Measurements from ENCODE around the gene OPRL1. TPM values are rescaled to one million over a fixed set of nuclear protein-coding genes. Genes with fewer than 3 reads are reported as not detected.
"Not testable (repeated sequence)": the region's sequence is repeated elsewhere in the genome, so short reads cannot be mapped to it uniquely, and the experiment has no call there.

The OPRL1 gene
- total RNA-seq, 2 experiments from 2014 or later, result 1.8 to 2.6 TPM

DNA sequence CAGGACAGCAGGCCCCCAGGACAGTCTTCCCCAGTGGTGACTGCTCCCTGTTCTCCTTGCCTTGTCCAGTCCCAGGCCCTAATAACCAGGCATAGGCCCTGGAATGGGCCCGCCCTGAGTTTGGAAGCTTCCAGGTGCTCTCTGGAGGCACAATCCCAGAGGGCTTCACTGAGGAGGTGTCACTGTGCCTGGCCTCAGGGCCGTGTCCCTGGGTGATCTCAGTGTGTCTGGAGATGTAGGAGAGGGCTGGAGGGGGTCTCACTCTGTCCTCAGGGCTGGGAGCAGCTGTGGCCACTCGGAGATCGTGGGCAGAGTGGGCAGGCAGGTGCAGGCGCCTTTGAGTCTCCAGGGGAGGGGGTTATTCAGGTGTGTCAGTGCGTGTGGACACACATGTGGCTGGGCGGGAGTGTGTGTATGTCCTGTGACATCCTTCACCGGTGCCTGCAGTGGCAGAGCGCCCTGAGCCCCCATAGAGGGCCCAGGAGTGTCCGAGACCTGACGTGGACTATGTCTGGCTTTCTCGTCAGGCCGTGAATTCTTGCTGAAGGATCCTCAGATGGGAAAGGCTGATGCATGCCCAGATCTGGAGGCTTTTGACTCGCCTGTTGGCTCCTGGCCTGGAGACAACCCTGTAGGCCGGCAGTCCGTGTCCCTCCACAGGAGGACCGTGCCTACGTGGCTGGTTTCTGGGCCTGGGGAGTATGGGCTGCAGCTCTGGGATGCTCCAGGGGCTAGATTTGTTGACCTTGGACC lies 33.0 kb downstream of the OPRL1 start:
- Mint-ChIP-seq H3K36me3 (no peaks in the 10 kb centered on the region), H3K27me3 (peaks cover 2% of the 10 kb centered on the region), H3K4me3 (no peak overlapping the region), H3K4me1 (no peaks in the 10 kb centered on the region), H3K9me3 (no peaks in the 10 kb centered on the region), H3K27ac (no peak overlapping the region)
- POLR2A ChIA-PET, result no interaction called here
- DNase-seq (no peak), ATAC-seq (ENCODE audit: low read depth) (no peak)

DNA sequence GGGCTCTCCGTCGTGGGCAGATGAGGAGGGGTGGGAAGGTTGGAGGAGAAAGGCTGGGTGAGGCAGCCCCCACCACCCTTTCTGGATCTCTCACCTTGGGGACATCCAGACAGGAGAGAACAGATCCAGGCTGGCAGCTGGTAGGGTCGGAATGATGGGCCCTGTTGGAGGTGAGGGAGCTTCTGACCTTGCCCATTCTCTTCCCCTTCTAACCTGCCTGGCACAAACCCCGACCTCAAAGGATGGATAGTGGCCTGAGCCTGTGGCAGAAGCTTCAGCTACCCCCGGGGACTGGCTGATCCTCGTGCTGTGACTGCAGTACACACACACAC lies 33.5 kb downstream of the OPRL1 start:
- Mint-ChIP-seq H3K9me3 (no peaks in the 10 kb centered on the region), H3K4me1 (no peaks in the 10 kb centered on the region), H3K36me3 (no peaks in the 10 kb centered on the region), H3K27ac (no peak overlapping the region), H3K4me3 (no peak overlapping the region), H3K27me3 (peaks cover 2% of the 10 kb centered on the region)
- no peak for ATAC-seq (ENCODE audit: low read depth)
- POLR2A ChIA-PET, result no interaction called here
- no peak for DNase-seq

DNA sequence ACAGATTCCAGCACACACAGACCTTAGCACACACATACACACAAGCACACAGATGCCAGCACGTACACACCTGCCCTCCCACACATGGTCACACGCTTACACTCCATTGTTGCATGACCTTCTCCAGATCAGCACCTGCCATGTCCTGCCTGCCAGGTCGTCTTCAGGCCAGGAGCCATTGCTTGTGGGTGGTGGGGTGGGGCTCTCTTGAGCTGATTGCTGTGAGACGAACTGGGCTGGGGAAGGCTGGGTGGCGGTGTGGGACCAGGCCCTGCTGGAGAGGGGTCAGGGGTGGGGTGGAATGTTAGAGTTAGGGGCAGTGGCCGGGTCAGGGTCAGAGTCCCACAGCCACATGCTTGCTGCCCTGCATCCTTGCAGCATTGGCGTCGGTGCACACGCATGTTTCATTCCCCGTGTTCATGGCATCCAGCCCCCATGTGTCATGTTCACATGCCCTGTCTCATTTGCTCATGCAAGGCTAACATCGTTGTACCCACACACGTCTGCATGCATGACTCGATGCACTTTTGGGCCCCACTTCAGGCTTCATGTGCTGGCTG lies 34.0 kb downstream of the OPRL1 start:
- POLR2A ChIA-PET, result no interaction called here
- Mint-ChIP-seq H3K36me3 (no peaks in the 10 kb centered on the region), H3K27me3 (peaks cover under 1% of the 10 kb centered on the region), H3K4me3 (no peak overlapping the region), H3K4me1 (no peaks in the 10 kb centered on the region), H3K9me3 (no peaks in the 10 kb centered on the region), H3K27ac (no peak overlapping the region)
- DNase-seq, result no peak
- no peak for ATAC-seq (ENCODE audit: low read depth)

DNA sequence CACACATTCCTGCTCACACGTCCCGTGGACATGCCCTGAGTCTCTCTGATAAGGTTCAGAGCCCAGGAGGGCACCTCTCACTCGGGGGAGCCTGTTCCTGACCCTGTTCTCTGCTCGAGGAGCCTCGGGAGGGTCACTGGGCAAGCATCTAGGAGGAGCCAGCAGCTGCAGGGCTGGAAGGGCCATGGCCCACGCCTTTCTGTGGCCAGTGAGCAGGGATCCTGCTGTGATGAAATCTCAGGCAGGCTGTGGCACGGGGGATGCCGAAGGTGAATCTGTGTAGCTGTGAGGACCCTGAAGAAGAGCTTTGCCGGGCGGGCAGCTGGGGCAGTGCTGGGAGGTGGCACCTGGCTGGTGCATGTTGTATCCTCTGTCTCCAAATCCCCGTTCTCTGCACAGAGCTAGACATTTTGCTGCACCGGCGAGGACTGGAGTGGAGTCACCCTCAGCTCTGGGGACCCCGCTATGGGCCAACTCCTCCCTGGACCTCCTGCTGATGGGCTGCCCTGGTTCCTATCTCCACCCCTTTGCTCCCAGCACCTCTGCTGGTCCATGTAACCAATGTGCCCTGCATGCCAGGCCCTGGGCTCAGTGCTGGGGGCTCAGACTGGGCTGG lies 34.6 kb downstream of the OPRL1 start:
- no peak overlapping the region for H3K27ac Mint-ChIP-seq

DNA sequence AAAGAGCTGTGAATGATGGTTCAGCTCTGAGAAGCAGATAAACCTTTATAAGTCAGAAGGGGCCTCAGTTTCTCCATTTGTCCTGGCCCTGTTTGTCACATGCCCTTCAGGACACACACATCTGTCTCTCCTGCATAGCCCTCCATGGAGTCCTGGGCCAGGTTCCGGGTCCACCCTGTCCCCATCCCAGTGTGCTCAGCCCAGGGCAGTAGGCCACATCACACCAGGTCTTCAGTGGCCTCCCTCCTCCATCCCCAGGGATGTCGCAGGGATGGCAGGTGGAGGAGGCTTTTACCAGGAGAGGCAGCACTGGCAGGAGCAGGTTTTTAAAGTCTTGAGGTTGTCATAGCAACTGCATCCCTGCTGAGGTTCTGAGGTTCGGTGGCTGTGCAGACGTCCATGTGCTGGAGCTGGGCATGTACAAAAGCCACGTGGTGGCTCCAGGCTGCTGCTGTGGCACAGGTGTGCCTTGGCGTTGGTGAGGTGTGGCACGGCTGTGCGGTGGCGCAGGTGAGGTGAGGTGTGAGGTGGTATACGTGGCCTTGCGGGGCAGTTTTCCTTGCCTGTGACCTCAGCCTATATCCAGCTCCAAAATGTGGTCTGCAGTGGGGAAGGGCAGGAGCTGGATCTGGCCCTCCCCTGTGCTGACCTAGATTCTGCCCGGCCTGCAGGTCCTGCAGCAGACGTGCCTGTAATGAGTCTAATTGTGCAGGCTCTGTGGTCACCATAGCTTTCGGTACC lies 35.5 kb downstream of the OPRL1 start:
- Mint-ChIP-seq H3K9me3 (no peaks in the 10 kb centered on the region), H3K27me3 (no peaks in the 10 kb centered on the region), H3K27ac (no peak overlapping the region), H3K4me1 (peaks cover 6% of the 10 kb centered on the region), H3K36me3 (no peaks in the 10 kb centered on the region), H3K4me3 (no peak overlapping the region)
- POLR2A ChIA-PET, result no interaction called here
- ATAC-seq (ENCODE audit: low read depth), result no peak
- DNase-seq, result no peak

More for the DNA sequence above, 34.6 kb downstream of the OPRL1 start:
- POLR2A ChIA-PET, result no interaction called here
- no peak for ATAC-seq (ENCODE audit: low read depth)
- H3K27me3 Mint-ChIP-seq, result no peaks in the 10 kb centered on the region
- no peaks in the 10 kb centered on the region for H3K4me1 Mint-ChIP-seq
- DNase-seq, result no peak
- H3K4me3 Mint-ChIP-seq, result no peak overlapping the region
- no peaks in the 10 kb centered on the region for H3K9me3 Mint-ChIP-seq
- no peaks in the 10 kb centered on the region for H3K36me3 Mint-ChIP-seq

DNA sequence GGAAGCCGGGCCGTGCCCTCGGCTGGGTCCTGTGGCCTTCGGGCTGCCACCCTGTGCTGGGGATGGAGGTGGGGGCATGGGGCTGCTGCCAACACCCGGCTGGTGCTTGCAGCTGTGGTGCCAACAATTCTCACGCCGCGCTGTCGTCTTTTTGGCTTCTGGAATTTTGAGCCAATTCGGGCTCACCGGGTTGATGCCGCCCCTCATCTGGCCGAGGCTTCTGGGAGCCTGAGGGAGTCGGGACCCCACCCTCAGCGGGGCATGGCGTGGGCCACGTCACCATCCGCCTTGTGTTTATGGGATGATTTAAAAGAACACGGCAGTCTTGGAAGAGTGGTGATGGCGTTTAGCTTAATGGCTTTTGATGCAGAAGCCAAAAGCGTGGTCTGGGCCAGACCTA lies 36.1 kb downstream of the OPRL1 start:
- H3K36me3 Mint-ChIP-seq, result no peaks in the 10 kb centered on the region
- no peak overlapping the region for H3K4me3 Mint-ChIP-seq
- POLR2A ChIA-PET, result no interaction called here
- H3K27ac Mint-ChIP-seq, result no peak overlapping the region
- peaks cover 7% of the 10 kb centered on the region for H3K4me1 Mint-ChIP-seq
- H3K9me3 Mint-ChIP-seq, result no peaks in the 10 kb centered on the region
- DNase-seq (no peak), ATAC-seq (ENCODE audit: low read depth) (no peak)
- no peaks in the 10 kb centered on the region for H3K27me3 Mint-ChIP-seq

DNA sequence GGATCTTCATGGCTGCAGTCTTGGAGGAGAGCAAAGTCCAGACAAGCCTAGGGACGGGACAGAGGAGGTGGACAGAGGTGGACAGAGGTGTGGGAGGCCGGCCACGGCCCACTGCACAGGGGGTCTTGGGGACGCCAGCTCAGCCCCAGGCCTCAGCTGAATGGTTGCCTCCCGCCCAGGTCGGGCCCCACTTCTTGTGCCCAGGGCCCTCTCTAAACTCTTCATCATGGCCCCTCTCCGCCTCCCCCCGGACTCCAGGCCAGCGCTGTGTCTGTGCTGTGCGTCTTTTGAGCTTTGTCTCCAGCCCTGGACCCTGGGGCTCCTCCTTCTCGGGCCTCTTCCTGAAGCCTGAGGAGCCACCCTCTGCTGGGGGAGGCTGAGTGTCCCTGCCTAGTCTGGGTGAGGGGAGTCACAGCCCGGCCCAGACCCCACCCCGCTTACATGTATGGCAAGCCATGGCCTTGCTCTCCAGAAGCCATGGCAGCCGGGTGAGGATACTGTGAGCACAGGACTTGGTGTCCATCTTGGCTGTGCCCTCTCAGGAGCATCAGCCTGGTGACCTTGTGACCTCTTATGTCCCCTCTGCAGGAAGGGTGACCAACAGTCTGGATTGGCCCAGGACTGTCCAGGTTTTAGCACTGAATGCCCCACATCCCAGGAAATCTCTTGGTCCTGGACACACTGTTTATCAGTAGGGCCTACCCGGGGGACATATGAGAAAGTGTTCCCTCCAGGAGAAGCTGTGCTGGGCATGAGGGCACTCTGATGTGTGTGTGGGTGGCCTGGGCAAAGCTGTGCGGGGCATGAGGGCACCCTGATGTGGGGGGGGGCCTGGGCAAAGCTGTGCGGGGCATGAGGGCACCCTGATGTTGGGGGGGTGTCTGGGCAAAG lies 36.9 kb downstream of the OPRL1 start:
- POLR2A ChIA-PET, result no interaction called here
- DNase-seq, result peak; percentile 28
- Mint-ChIP-seq H3K9me3 (no peaks in the 10 kb centered on the region), H3K27me3 (peaks cover 6% of the 10 kb centered on the region), H3K4me3 (no peak overlapping the region), H3K36me3 (no peaks in the 10 kb centered on the region), H3K27ac (no peak overlapping the region), H3K4me1 (peaks cover 7% of the 10 kb centered on the region)
- no peak for ATAC-seq (ENCODE audit: low read depth)

DNA sequence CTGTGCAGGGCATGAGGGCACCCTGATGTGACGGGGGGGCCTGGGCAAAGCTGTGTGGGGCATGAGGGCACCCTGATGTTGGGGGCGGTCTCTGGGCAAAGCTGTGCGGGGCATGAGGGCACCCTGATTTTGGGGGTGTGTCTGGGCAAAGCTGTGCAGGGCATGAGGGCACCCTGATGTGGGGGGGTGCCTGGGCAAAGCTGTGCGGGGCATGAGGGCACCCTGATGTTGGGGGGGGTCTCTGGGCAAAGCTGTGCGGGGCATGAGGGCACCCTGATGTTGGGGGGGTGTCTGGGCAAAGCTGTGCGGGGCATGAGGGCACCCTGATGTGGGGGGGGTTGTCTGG lies 37.5 kb downstream of the OPRL1 start:
- H3K4me1 Mint-ChIP-seq, H3K9me3 Mint-ChIP-seq: not testable (repeated sequence)

DNA sequence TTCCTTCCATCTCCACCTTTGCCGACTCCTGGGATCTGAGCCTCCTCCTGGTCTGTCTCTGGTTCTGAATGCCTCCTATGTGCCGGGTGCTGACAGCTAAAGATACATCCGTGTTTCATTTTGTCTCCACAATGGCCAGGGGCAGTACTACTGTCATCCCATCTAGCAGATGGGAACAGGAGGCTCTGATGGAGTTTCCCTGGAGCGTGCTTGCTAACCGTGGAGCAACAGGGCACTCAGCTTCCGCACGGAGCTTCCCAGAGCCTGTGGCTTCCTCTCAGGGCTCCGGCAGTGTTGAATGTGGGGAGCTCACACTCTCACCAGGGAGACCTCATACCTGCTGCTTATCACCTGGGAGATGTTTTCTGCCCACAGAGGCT lies 39.4 kb downstream of the OPRL1 start:
- ATAC-seq (ENCODE audit: low read depth) (no peak), DNase-seq (peak; percentile 33)
- H3K27ac Mint-ChIP-seq, result no peak overlapping the region

More for the DNA sequence above, 37.5 kb downstream of the OPRL1 start:
- H3K36me3 Mint-ChIP-seq; H3K4me3 Mint-ChIP-seq; ATAC-seq (ENCODE audit: low read depth); POLR2A ChIA-PET; H3K27ac Mint-ChIP-seq; H3K27me3 Mint-ChIP-seq; DNase-seq: not testable (repeated sequence)

DNA sequence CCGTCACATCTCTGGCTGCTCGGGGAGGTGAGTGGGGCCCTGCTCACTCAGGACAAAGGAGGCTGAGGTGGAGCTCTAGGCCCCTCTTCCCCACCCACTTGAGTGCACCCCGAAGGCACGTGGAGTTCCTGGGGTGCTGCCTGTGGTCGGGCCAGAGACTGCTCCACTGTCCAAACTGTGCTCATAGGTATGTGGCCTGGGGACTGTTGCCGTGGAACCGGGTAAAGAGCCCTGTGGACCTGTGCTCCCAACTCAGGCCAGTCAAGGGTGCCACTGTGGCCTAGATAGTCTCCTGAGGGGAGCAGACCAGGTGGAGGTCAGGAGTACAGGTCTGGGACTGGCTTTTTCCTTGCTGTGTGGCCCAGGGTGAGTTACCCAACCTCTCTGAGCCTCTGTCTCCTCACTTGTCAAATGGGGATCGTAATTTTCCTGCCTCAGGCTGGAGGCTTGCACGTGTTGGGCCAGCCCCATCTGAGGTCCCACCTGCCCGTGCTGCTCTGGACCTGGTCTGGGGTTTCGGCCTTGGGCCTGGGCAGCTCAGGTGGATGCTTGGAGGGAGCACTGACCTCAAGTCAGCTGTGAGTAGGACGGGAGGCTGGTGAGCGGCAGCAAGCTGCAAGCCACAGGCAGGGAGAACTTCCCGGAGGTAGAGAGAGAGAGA lies 39.9 kb downstream of the OPRL1 start:
- POLR2A ChIA-PET, result interaction anchor here (0.5 to 2.7 kb wide), 4 partner anchors 36 to 183 kb away, joined by 3 to 13 read pairs (median 6); partner anchors contain the start of genes LKAAEAR1, PRPF6 and RGS19
- Mint-ChIP-seq H3K4me3 (peak overlapping the region; percentile 50), H3K27ac (peak overlapping the region; percentile 30)

More for the DNA sequence above, 39.4 kb downstream of the OPRL1 start:
- H3K36me3 Mint-ChIP-seq, result no peaks in the 10 kb centered on the region
- POLR2A ChIA-PET, result interaction anchor here (2.7 kb wide), 1 partner anchor 35 kb away, joined by 13 read pairs; the partner anchor contains the start of gene LKAAEAR1
- no peak overlapping the region for H3K4me3 Mint-ChIP-seq
- H3K27me3 Mint-ChIP-seq, result peaks cover 23% of the 10 kb centered on the region
- peaks cover 7% of the 10 kb centered on the region for H3K4me1 Mint-ChIP-seq
- no peaks in the 10 kb centered on the region for H3K9me3 Mint-ChIP-seq

DNA sequence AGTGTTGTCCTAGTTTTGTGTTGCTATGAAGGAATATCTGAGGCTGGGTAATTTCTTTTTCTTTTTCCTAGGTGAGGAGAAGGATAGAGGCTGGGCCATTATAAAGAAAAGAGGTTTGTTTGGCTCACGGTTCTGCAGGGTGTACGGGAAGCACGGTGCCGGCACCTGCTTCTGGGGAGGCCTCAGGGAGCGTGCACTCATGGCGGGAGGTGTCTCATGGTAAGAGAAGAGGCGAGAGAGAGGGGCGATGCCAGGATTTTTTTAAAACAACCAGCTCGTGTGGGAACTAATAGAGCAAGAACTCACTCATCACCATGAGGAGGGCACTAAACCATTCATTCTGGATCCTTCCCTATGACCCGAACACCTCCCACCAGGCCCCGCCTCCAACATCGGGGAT lies 41.7 kb downstream of the OPRL1 start:
- POLR2A ChIA-PET, result interaction anchor here (1.9 to 2.7 kb wide), 2 partner anchors 38 to 43 kb away, joined by 7 to 13 read pairs; partner anchors contain the start of genes LKAAEAR1 and RGS19
- Mint-ChIP-seq H3K27ac (no peak overlapping the region), H3K4me1 (peaks cover 7% of the 10 kb centered on the region)

More for the DNA sequence above, 39.9 kb downstream of the OPRL1 start:
- H3K9me3 Mint-ChIP-seq, result no peaks in the 10 kb centered on the region
- no peaks in the 10 kb centered on the region for H3K36me3 Mint-ChIP-seq
- H3K4me1 Mint-ChIP-seq, result peaks cover 7% of the 10 kb centered on the region
- DNase-seq, result no peak
- ATAC-seq (ENCODE audit: low read depth), result no peak
- peaks cover 27% of the 10 kb centered on the region for H3K27me3 Mint-ChIP-seq

DNA sequence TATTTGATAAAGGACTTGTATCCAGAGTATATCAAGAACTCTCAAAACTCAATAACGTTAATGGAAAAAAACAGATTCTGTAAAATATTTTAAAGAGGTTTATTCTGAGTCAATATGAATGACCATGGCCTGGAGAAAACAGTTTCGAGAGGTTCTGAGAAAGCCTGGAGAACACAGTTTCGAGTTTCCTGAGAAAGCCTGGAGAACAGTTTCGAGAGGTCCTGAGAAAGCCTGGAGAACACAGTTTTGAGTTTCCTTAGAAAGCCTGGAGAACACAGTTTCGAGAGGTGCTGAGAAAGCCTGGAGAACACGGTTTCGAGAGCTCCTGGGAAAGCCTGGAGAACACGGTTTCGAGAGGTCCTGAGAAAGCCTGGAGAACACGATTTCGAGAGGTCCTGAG lies 43.0 kb downstream of the OPRL1 start:
- POLR2A ChIA-PET, H3K36me3 Mint-ChIP-seq: not testable (repeated sequence)
- peaks cover 32% of the 10 kb centered on the region for H3K27me3 Mint-ChIP-seq

More for the DNA sequence above, 41.7 kb downstream of the OPRL1 start:
- no peaks in the 10 kb centered on the region for H3K9me3 Mint-ChIP-seq
- peaks cover 32% of the 10 kb centered on the region for H3K27me3 Mint-ChIP-seq
- H3K4me3 Mint-ChIP-seq, result no peak overlapping the region
- peak; percentile 10 for DNase-seq
- no peak for ATAC-seq (ENCODE audit: low read depth)
- H3K36me3 Mint-ChIP-seq, result no peaks in the 10 kb centered on the region

More for the DNA sequence above, 43.0 kb downstream of the OPRL1 start:
- H3K4me3 Mint-ChIP-seq; DNase-seq; H3K9me3 Mint-ChIP-seq; H3K27ac Mint-ChIP-seq; H3K4me1 Mint-ChIP-seq; ATAC-seq (ENCODE audit: low read depth): not testable (repeated sequence)

Data from activated naive CD8-positive, alpha-beta T cell treated with anti-CD3 and anti-CD28 coated beads, Interleukin-2, amount 10 ng/mL, durations not matched to agents 7 days and 5 days (primary cell).